ENCODE measurements around the gene AGAP2.

DNA sequence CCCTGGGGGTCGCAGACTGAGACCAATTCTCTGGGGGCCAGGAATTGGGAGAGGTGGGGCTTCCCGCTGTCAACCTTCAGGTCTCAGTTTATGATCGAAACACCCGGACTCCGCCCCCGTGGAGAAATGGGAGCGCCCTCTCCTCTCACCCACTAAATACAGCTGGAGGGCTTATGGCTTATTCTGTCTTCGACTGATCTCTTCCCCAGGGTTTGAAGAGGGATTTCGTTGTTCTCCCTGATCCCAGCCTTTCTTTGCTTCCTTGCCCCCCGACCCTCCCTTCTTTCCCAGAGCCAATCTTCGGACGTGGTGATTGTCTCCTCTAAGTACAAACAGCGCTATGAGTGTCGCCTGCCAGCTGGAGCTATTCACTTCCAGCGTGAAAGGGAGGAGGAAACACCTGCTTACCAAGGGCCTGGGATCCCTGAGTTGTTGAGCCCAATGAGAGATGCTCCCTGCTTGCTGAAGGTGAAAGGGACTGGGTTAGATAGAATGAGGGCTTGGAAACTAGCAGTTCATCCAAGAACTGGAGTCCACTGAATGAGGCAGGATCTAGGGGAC lies 44.0 kb downstream of the AGAP2 start:
- no peak for TF ChIP-seq YY1 (tag by site-specific recombination; IDR thresholded peaks at IDR 0.05)
- no peak for TF ChIP-seq ZFP41 (tag by site-specific recombination; IDR thresholded peaks at IDR 0.05; ENCODE audit: borderline replicate concordance)
- TF ChIP-seq ZBTB8A (tag by site-specific recombination; IDR thresholded peaks at IDR 0.05): no peak
- TF ChIP-seq ZEB2 (tag by site-specific recombination; IDR thresholded peaks at IDR 0.05): no peak
- TF ChIP-seq ZNF138 (tag by site-specific recombination; IDR thresholded peaks at IDR 0.05; ENCODE audit: borderline replicate concordance): no peak
- TF ChIP-seq, protein P1, sequence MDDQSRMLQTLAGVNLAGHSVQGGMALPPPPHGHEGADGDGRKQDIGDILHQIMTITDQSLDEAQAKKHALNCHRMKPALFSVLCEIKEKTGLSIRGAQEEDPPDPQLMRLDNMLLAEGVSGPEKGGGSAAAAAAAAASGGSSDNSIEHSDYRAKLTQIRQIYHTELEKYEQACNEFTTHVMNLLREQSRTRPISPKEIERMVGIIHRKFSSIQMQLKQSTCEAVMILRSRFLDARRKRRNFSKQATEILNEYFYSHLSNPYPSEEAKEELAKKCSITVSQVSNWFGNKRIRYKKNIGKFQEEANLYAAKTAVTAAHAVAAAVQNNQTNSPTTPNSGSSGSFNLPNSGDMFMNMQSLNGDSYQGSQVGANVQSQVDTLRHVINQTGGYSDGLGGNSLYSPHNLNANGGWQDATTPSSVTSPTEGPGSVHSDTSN (CRISPR knock-in tag; IDR thresholded peaks at IDR 0.05): no peak
- TF ChIP-seq, protein P2, sequence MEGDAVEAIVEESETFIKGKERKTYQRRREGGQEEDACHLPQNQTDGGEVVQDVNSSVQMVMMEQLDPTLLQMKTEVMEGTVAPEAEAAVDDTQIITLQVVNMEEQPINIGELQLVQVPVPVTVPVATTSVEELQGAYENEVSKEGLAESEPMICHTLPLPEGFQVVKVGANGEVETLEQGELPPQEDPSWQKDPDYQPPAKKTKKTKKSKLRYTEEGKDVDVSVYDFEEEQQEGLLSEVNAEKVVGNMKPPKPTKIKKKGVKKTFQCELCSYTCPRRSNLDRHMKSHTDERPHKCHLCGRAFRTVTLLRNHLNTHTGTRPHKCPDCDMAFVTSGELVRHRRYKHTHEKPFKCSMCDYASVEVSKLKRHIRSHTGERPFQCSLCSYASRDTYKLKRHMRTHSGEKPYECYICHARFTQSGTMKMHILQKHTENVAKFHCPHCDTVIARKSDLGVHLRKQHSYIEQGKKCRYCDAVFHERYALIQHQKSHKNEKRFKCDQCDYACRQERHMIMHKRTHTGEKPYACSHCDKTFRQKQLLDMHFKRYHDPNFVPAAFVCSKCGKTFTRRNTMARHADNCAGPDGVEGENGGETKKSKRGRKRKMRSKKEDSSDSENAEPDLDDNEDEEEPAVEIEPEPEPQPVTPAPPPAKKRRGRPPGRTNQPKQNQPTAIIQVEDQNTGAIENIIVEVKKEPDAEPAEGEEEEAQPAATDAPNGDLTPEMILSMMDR (tag by site-specific recombination; IDR thresholded peaks at IDR 0.05): no peak
- TF ChIP-seq BCL11A (tag by site-specific recombination; IDR thresholded peaks at IDR 0.05; ENCODE audit: low read depth): no peak
- TF ChIP-seq, protein P3, sequence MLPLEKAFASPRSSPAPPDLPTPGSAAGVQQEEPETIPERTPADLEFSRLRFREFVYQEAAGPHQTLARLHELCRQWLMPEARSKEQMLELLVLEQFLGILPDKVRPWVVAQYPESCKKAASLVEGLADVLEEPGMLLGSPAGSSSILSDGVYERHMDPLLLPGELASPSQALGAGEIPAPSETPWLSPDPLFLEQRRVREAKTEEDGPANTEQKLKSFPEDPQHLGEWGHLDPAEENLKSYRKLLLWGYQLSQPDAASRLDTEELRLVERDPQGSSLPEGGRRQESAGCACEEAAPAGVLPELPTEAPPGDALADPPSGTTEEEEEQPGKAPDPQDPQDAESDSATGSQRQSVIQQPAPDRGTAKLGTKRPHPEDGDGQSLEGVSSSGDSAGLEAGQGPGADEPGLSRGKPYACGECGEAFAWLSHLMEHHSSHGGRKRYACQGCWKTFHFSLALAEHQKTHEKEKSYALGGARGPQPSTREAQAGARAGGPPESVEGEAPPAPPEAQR (tag by site-specific recombination; IDR thresholded peaks at IDR 0.05): no peak
- no peak for TF ChIP-seq ZNF311 (tag by site-specific recombination; IDR thresholded peaks at IDR 0.05; ENCODE audit: borderline replicate concordance)
- TF ChIP-seq, protein P4, sequence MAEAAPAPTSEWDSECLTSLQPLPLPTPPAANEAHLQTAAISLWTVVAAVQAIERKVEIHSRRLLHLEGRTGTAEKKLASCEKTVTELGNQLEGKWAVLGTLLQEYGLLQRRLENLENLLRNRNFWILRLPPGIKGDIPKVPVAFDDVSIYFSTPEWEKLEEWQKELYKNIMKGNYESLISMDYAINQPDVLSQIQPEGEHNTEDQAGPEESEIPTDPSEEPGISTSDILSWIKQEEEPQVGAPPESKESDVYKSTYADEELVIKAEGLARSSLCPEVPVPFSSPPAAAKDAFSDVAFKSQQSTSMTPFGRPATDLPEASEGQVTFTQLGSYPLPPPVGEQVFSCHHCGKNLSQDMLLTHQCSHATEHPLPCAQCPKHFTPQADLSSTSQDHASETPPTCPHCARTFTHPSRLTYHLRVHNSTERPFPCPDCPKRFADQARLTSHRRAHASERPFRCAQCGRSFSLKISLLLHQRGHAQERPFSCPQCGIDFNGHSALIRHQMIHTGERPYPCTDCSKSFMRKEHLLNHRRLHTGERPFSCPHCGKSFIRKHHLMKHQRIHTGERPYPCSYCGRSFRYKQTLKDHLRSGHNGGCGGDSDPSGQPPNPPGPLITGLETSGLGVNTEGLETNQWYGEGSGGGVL (tag by site-specific recombination; IDR thresholded peaks at IDR 0.05): no peak
- TF ChIP-seq, protein P5, sequence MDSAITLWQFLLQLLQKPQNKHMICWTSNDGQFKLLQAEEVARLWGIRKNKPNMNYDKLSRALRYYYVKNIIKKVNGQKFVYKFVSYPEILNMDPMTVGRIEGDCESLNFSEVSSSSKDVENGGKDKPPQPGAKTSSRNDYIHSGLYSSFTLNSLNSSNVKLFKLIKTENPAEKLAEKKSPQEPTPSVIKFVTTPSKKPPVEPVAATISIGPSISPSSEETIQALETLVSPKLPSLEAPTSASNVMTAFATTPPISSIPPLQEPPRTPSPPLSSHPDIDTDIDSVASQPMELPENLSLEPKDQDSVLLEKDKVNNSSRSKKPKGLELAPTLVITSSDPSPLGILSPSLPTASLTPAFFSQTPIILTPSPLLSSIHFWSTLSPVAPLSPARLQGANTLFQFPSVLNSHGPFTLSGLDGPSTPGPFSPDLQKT (IDR thresholded peaks at IDR 0.05; ENCODE audit: borderline replicate concordance, low read depth, low read length): no peak
- no peak for TF ChIP-seq ZNF747 (tag by site-specific recombination; IDR thresholded peaks at IDR 0.05)
